HL-60 (cell line): ENCODE data around the gene VAT1L.
A peak's percentile ranks its signal among the peaks of the same experiment; 100 is the strongest.

Experiments
- DNase-seq, 2 experiments: peaks; one replicate each; pipeline ENCODE4 v3.0.0-alpha.2; 2010 to 2020; ENCODE audit warnings: low read depth in 1 of 2, low spot score in 1 of 2
- H3K27ac ChIP-seq: fragments of 250-450 bp; sonication (Bioruptor Pico); replicated peaks from 2 replicates; pipeline ENCODE4 v1.5.1; 2020; ENCODE audit warnings: mild to moderate bottlenecking, moderate library complexity
- H3K27me3 ChIP-seq: fragments of 250-450 bp; sonication (Bioruptor Pico); 2 replicates; pipeline ENCODE4 v1.5.1; 2021; ENCODE audit warnings: mild to moderate bottlenecking, moderate library complexity; ENCODE audit not compliant: insufficient read depth, poor library complexity, severe bottlenecking
- H3K4me3 ChIP-seq: replicated peaks from 2 replicates; pipeline ENCODE4 v1.5.1; 2011; ENCODE audit warnings: mild to moderate bottlenecking, control low read depth, low read length; ENCODE audit not compliant: insufficient read depth
- GABPA ChIP-seq: IDR thresholded peaks from 2 replicates; pipeline ENCODE4 v1.6.1; 2012; ENCODE audit warnings: low read depth
- POLR2AphosphoS5 ChIP-seq: IDR thresholded peaks from 2 replicates; pipeline ENCODE4 v1.6.1; 2012; ENCODE audit warnings: low read depth
- SPI1 ChIP-seq: IDR thresholded peaks from 2 replicates; pipeline ENCODE4 v1.6.1; 2012; ENCODE audit warnings: low read depth, mild to moderate bottlenecking, borderline replicate concordance
- TF ChIP-seq, protein P1 (sequence below): IDR thresholded peaks from 2 replicates; pipeline ENCODE4 v1.6.1; 2012; ENCODE audit warnings: low read depth; ENCODE audit not compliant: insufficient replicate concordance
- TF ChIP-seq, protein P2 (sequence below): IDR thresholded peaks from one replicate; pipeline ENCODE4 v1.5.1; 2011; ENCODE audit warnings: low read length, control low read depth, inconsistent platforms; ENCODE audit not compliant: insufficient read depth

Gene VAT1L

DNA sequence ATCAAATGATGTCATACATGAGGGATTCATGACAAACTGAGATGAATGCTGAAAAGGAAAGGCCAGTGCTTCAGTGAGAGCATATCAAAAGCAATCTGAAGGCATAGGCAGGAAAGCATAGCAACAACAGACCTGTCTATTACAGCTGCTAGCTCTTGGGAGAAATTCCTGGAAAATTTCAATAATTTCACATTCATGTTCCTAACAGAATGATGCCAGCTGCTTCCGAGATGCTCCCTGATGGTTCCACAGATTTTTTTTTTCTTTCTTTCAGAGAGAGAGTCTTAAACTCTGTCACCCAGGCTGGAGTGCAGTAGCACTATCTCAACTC is 183.7 kb downstream of the VAT1L start:
- H3K27me3 ChIP-seq, result peaks cover 3% of the 10 kb centered on the region
- no peak for DNase-seq
- no peak overlapping the region for H3K27ac ChIP-seq
- no peak overlapping the region for H3K4me3 ChIP-seq
- TF ChIP-seq SPI1 (no peak), GABPA (no peak), POLR2AphosphoS5 (no peak)
- TF ChIP-seq, protein P1, sequence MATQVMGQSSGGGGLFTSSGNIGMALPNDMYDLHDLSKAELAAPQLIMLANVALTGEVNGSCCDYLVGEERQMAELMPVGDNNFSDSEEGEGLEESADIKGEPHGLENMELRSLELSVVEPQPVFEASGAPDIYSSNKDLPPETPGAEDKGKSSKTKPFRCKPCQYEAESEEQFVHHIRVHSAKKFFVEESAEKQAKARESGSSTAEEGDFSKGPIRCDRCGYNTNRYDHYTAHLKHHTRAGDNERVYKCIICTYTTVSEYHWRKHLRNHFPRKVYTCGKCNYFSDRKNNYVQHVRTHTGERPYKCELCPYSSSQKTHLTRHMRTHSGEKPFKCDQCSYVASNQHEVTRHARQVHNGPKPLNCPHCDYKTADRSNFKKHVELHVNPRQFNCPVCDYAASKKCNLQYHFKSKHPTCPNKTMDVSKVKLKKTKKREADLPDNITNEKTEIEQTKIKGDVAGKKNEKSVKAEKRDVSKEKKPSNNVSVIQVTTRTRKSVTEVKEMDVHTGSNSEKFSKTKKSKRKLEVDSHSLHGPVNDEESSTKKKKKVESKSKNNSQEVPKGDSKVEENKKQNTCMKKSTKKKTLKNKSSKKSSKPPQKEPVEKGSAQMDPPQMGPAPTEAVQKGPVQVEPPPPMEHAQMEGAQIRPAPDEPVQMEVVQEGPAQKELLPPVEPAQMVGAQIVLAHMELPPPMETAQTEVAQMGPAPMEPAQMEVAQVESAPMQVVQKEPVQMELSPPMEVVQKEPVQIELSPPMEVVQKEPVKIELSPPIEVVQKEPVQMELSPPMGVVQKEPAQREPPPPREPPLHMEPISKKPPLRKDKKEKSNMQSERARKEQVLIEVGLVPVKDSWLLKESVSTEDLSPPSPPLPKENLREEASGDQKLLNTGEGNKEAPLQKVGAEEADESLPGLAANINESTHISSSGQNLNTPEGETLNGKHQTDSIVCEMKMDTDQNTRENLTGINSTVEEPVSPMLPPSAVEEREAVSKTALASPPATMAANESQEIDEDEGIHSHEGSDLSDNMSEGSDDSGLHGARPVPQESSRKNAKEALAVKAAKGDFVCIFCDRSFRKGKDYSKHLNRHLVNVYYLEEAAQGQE, result no peak
- TF ChIP-seq, protein P2, sequence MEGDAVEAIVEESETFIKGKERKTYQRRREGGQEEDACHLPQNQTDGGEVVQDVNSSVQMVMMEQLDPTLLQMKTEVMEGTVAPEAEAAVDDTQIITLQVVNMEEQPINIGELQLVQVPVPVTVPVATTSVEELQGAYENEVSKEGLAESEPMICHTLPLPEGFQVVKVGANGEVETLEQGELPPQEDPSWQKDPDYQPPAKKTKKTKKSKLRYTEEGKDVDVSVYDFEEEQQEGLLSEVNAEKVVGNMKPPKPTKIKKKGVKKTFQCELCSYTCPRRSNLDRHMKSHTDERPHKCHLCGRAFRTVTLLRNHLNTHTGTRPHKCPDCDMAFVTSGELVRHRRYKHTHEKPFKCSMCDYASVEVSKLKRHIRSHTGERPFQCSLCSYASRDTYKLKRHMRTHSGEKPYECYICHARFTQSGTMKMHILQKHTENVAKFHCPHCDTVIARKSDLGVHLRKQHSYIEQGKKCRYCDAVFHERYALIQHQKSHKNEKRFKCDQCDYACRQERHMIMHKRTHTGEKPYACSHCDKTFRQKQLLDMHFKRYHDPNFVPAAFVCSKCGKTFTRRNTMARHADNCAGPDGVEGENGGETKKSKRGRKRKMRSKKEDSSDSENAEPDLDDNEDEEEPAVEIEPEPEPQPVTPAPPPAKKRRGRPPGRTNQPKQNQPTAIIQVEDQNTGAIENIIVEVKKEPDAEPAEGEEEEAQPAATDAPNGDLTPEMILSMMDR, result no peak

DNA sequence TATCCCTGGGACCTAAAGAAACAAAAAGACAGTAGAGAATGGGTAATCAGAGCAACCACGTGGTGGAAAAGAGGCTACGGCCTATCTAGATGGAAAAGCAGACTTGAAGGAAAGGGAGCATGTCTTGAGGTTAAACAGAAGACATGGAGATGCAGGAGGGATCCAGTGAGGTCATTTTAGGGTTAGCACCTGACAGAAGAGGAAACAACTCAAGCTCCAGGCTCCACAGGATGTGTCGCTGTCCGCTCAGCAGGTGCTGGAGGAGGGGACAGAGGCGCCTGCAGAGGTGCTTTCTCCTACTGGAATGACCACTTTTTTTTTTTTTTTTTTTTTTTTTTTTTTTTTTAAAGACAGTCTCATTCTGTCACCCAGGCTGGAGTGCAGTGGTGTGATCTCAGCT is 186.5 kb downstream of the VAT1L start:
- H3K27ac ChIP-seq, result no peak overlapping the region
- no peak overlapping the region for H3K4me3 ChIP-seq
- TF ChIP-seq, protein P1, result peak; percentile 92
- no peak for TF ChIP-seq GABPA
- no peaks in the 10 kb centered on the region for H3K27me3 ChIP-seq
- no peak for DNase-seq

DNA sequence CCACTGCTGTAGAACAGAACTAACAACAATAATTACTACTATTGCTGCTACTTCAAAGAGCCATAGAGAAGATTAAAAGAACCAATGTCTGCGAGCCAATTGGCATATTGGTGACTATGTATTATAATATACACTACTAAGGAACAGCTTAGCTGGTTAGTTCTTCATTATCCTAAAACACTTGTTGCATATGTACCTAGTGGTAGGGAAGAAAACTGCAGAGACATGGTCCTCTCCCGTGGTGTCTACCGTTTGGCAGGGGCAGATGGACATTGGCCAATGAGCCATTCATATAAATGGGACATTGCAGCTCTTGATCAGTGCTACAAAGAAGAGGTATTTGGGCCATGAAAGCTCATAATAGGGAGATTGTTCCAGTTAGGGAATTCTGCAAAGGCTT is 187.6 kb downstream of the VAT1L start:
- no peak overlapping the region for H3K27ac ChIP-seq
- no peak for DNase-seq
- H3K4me3 ChIP-seq, result no peak overlapping the region
- no peak for TF ChIP-seq POLR2AphosphoS5
- TF ChIP-seq GABPA, result no peak
- TF ChIP-seq, protein P2, result no peak
- no peak for TF ChIP-seq SPI1
- TF ChIP-seq, protein P1, result no peak
- H3K27me3 ChIP-seq, result no peaks in the 10 kb centered on the region

DNA sequence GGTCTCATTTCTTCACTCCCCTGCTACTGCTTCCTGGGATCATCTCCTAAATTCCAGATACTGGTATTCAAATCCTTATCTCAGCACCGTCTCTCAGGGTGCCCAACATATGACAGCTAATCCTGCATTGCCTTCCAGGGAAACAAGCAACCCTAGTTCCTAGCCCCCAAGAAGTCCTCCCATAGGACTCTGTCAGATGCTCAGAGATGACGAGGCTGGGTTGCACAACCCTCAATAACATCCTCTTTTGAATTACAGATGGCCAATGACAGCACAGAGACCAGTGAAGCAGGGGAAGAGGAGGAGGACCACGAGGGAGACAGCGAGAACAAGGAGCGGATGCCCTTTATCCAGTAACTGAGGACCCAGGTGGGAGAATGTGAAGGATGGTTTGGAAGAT is 189.0 kb downstream of the VAT1L start:
- no peak overlapping the region for H3K27ac ChIP-seq
- TF ChIP-seq GABPA, result no peak
- TF ChIP-seq POLR2AphosphoS5, result no peak
- TF ChIP-seq, protein P2, result no peak
- TF ChIP-seq SPI1, result no peak
- TF ChIP-seq, protein P1, result no peak
- no peak overlapping the region for H3K4me3 ChIP-seq
- no peaks in the 10 kb centered on the region for H3K27me3 ChIP-seq
- peak in 1 of 2 experiments; percentile 50 for DNase-seq
